GM18519 (cell line): ENCODE measurements around the gene SCLT1.

Experiments
- ATAC-seq: cut with Tn5 transposase; IDR thresholded peaks from one replicate; pipeline ENCODE4 v1.9.1; 2021; ENCODE audit warnings: mild to moderate bottlenecking, moderate library complexity; ENCODE audit not compliant: unreplicated experiment, low FRiP score

SCLT1 gene

GRCh38 chr4:128973384-128973783 lies 120.0 kb downstream of the SCLT1 start:
- ATAC-seq: no peak

- no peak for ATAC-seq
These were observed 131.9 kb downstream of the SCLT1 start for GRCh38 chr4:128961405-128961804.

- no peak for ATAC-seq
These were observed 135.1 kb downstream of the SCLT1 start for GRCh38 chr4:128958194-128958593.

GRCh38 chr4:128957459-128957858 lies 135.9 kb downstream of the SCLT1 start:
- no peak for ATAC-seq

GRCh38 chr4:128955751-128956150 lies 137.6 kb downstream of the SCLT1 start:
- no peak for ATAC-seq

GRCh38 chr4:128954941-128955340 lies 138.4 kb downstream of the SCLT1 start:
- ATAC-seq: no peak

GRCh38 chr4:128951316-128951715 lies 142.0 kb downstream of the SCLT1 start:
- ATAC-seq: no peak

- no peak for ATAC-seq
These were observed 142.5 kb downstream of the SCLT1 start for GRCh38 chr4:128950796-128951195.

GRCh38 chr4:128946916-128947315 lies 146.4 kb downstream of the SCLT1 start:
- no peak for ATAC-seq

GRCh38 chr4:128942607-128943006 lies 150.7 kb downstream of the SCLT1 start:
- ATAC-seq: no peak

GRCh38 chr4:128940971-128941370 lies 152.4 kb downstream of the SCLT1 start:
- ATAC-seq: no peak

- no peak for ATAC-seq
These were observed 163.3 kb downstream of the SCLT1 start for GRCh38 chr4:128930051-128930450.

- no peak for ATAC-seq
These were observed 168.4 kb downstream of the SCLT1 start for GRCh38 chr4:128924951-128925350.

- ATAC-seq: no peak
These were observed 171.4 kb downstream of the SCLT1 start for GRCh38 chr4:128921954-128922353.

GRCh38 chr4:128917781-128918180 lies 175.6 kb downstream of the SCLT1 start:
- ATAC-seq: peak; percentile 70

- ATAC-seq: peak; percentile 75
These were observed 176.5 kb downstream of the SCLT1 start for GRCh38 chr4:128916832-128917231.

- no peak for ATAC-seq
These were observed 177.8 kb downstream of the SCLT1 start for GRCh38 chr4:128915544-128915943.

- no peak for ATAC-seq
These were observed 180.1 kb downstream of the SCLT1 start for GRCh38 chr4:128913228-128913627.

- ATAC-seq: no peak
These were observed 184.6 kb downstream of the SCLT1 start for GRCh38 chr4:128908735-128909134.

GRCh38 chr4:128907981-128908380 lies 185.4 kb downstream of the SCLT1 start:
- ATAC-seq: no peak

- ATAC-seq: no peak
These were observed 186.8 kb downstream of the SCLT1 start for GRCh38 chr4:128906581-128906980.

- ATAC-seq: no peak
These were observed 188.5 kb downstream of the SCLT1 start for GRCh38 chr4:128904821-128905220.

GRCh38 chr4:128880662-128881061 lies 212.7 kb downstream of the SCLT1 start:
- ATAC-seq: no peak
